GM03348 (cell line): ENCODE data around the gene CGRRF1.
A peak's percentile ranks its signal among the peaks of the same experiment; 100 is the strongest.

Experiments used
- DNase-seq: peaks from one replicate; pipeline ENCODE4 v3.0.0; 2012; ENCODE audit warnings: low spot score

Gene CGRRF1

GRCh38 chr14:54489731-54490444 is 19.8 kb upstream of the CGRRF1 start:
- no peak for DNase-seq

DNA sequence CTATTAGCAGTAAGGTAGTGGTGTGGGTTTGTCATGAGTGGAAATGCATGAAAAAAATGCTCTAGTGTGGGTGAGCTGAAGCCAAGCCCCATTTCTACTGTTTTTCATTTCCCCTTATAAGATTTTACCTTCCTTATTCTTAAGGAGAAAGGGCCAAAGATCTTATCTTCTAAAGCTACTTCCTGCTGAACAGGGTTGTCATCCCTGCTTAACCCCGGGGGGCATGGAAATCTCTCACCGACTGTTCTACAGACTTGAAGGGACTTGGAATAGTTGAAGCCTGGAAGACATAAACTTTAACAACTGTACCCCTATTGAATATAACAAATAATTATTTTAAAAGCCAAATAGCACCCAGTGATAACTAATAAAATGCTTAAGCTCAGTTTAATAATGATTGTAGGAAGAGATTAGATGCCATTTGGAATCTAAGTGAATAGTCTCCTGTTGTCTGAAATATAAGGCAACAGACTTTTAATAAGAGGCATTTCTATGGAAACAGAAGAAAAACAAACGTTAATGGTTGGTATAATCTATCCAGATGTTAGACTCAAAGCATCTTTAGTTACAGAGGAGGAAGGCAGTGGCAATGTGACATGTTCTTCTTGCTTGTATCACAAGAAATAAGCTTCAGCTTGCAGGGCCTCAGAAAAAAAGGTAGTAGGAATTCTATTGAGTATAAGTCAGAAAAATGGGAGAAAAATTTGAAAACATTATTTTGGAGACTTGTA is 19.1 kb upstream of the CGRRF1 start:
- no peak for DNase-seq

DNA sequence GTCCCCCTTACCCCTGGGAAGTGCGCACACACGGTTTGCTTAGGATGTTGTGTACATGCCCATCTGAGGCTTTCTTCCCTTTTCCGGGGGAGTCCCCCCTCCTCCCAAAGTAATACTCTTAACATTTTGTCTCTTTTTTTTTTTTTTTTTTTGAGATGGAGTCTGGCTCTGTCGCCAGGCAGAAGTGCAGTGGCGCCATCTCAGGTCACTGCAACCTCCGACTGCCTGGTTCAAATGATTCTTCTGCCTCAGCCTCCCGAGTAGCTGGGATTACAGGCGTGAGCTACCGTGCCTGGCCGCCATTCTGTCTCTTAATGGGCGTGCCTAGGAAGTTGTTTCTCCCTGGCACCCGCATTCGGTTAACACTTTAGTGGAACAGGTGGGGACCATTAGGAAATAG is 16.4 kb upstream of the CGRRF1 start:
- no peak for DNase-seq

DNA sequence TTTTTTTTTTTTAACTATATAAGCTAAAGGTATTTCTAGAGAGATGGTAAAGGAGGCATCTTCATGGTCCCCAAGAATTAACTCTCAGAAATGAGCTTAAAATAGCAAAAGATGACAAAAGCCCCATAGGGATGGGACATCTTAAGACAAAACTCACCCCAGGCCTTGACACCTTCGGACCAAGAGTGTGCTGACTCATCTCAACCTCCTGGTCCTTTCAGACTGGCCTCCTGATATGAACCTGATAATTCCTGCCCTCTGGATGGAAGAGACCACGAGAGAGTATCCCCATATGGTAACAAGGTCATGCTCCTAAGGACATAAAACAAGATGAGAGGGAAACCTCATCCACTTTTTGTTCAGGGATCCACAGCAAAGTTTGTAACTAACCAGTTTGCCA is 12.5 kb upstream of the CGRRF1 start:
- DNase-seq = no peak

- no peak for DNase-seq
Observed at GRCh38 chr14:54498095-54498531, 11.6 kb upstream of the CGRRF1 start.

GRCh38 chr14:54498579-54498978 is 11.1 kb upstream of the CGRRF1 start:
- DNase-seq = no peak

- DNase-seq = no peak
Observed at GRCh38 chr14:54500744-54501143, 9.0 kb upstream of the CGRRF1 start.

GRCh38 chr14:54501480-54501879 is 8.2 kb upstream of the CGRRF1 start:
- no peak for DNase-seq

- peak; percentile 27 for DNase-seq
Observed at GRCh38 chr14:54502602-54503001, 7.1 kb upstream of the CGRRF1 start.

DNA sequence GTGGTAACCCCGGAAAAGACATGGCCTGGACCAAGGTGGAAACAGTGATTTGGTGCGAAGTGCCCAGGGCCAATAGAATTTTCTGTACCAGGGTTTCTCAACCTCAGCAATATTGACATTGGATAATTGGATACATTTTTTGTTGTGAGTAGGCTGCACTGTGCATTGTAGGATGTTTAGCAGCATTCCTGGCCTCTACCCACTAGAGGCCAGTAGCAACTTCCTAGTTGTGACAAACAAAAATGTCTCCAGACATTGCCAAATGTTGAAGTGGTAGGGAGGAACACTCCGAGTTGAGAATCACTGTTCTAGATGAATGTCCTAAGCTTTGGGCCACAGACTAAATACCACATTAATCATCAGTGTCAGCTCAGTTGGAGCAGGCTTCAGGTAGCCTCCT is 6.2 kb upstream of the CGRRF1 start:
- peak; percentile 31 for DNase-seq

DNA sequence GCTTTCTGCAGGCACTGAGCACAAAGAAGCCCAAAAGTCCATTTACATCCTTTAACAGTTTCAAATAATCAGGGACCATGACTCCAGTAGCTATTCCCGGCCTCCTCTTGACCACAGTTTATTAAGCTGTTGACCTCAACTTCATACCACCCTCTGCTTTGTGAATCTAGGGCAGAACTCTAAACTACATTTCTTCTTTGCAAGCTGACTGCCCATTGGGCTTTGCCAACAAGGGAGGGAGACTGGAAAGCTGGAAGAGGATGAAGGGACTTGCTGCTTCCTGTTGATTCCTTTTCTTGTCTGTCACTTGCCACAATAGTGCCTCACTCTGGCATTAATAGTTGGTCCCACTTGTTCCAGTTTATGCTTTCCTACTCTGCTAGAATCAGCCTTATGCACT is 2.7 kb downstream of the CGRRF1 start:
- no peak for DNase-seq

DNA sequence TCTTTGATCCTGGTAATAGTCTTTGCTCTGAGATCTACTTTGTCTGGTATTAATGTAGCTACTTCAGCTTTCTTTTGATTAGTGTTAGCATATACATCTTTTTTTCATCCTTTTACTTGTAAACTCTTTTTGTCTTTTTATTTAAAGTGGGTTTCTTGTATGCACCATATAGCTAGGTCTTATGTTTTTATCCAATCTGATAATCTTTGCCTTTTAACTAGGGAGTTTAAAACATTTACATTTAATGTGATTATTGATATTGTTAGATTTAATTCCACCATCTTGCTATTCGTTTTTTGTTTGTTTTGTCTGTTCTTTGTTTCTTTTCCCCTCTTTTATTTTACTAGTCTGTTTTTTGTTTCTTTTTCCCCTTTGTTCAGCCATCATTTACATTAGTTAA is 6.0 kb downstream of the CGRRF1 start:
- DNase-seq = no peak

DNA sequence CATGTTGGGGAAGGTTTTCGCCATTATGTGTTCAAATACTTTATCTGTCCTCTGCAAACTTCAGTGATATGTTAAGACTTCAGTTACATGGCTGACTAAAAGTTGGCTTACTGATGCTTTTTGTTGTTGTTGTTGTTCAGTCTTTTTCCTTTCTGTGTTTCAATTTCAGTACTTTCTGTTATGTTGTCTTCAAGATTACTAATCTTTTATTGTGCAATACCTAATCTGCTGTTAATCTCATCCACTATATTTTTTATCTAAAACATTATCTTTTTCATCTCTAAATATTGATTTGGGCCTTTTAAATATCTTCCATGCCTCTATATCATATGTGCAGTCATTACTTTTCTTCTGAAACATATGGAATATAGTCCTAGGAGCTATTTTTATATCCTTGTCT is 7.0 kb downstream of the CGRRF1 start:
- DNase-seq = no peak

GRCh38 chr14:54524410-54524809 is 14.7 kb downstream of the CGRRF1 start:
- DNase-seq = no peak

- DNase-seq = no peak
Observed at GRCh38 chr14:54528973-54529372, 19.3 kb downstream of the CGRRF1 start.

GRCh38 chr14:54529811-54530210 is 20.1 kb downstream of the CGRRF1 start:
- peak; percentile 8 for DNase-seq

DNA sequence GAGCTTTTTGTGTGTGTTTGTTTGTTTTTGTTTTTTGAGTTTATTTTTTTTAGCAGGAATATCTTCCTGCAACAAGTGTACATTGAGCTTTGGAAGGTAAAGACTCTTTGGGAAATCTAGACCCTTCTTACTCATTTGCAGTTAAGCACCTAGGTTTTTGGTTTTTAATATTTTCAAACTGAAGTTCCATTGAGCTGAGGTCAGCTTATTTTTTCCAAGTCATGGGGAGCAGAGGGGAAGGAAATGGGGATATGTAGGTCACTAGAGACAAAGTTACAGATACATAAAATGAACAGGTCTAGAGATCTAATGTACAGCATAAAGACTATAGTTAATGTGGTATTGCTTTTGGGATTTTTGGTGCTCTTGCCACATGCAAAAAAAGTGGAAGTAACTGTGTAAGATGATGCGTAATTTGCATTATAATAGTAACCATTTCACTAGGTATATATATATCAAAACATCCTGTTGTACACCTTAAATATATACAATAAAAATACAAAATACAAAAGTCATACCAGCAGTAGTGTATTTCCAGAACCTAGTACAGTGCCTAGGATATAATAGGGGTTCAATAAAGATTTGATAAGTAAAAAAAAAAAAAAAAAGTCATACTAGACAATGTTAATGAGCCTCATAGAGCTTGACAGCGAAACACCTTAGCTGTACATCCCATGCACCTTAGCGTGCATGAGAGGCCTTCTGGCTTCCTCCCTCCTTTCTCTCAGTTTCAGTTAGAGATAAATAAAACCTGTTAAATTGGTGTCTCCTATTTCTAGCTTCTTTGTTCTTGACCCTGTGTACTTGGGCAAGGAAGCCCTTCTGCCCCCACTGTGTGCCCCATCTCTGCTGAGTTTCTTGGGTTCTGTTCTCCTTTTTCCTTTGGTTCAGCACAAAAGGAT is 22.7 kb downstream of the CGRRF1 start:
- DNase-seq = no peak

- DNase-seq = no peak
Observed at GRCh38 chr14:54533100-54533499, 23.4 kb downstream of the CGRRF1 start.

GRCh38 chr14:54535126-54535525 is 25.4 kb downstream of the CGRRF1 start:
- DNase-seq = no peak

GRCh38 chr14:54535646-54536045 is 25.9 kb downstream of the CGRRF1 start:
- no peak for DNase-seq

GRCh38 chr14:54537651-54538050 is 27.9 kb downstream of the CGRRF1 start:
- no peak for DNase-seq

DNA sequence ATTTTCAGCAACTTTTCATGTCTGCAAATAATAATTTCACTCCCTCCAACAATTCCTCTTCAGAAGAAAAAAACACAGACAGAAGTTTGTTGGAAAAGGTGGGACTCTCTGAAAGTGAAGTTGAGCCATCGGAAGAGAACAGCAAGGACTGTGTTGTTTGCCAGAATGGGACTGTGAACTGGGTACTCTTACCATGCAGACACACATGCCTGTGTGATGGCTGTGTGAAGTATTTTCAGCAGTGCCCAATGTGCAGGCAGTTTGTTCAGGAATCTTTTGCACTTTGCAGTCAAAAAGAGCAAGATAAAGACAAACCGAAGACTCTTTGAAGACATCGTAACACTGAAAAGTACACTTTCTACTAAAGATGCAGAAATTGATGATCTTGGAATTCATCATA is 28.3 kb downstream of the CGRRF1 start:
- no peak for DNase-seq

- no peak for DNase-seq
Observed at GRCh38 chr14:54547583-54547982, 37.9 kb downstream of the CGRRF1 start.
